Measurements from ENCODE around the gene PRKG1. TPM values are rescaled to one million over a fixed set of nuclear protein-coding genes. Genes with fewer than 3 reads are reported as not detected.

The PRKG1 gene
- total and polyA plus RNA-seq, 2 experiments from 2014 or later = 10.7 to 21.8 TPM

DNA sequence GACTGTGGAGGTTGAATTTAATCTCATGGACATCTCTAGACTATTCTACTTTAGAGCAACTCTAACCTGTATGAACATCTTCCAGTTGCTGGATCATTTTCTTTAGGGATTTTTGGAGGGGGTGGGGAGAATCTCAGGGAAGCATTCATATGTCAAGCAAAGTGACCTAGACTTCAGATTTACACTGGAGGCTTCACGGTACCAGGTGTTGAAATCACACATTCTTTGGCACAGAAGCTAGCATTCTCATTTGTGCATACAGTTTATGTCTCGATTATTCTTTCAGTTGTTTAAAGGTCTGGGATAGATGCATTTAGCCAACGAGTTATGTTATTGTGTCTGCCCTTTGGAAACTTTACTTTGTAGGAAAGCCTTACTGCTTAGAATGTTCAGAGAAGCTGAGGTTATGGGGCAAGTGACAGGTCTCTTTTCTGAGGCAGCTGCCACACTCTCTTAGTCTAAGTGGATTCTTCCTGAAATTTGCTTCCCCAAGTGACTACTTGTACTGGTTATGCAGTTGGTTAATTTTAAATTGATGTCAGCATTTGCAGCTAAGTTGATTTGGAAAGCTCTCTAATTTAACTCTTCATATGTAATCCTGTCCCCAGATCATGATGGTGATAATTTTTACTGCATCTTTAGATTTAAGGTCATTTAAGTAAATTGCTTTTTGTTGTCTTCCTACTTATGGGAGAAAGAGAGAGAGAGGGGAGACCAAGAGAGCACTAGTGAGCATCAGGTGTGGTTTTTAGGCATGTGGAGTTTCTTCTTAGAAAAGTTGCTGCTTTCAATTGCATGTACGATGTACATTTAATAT, 153.8 kb downstream of the PRKG1 start:
- TF ChIP-seq EZH2 (IDR thresholded peaks at IDR 0.05; ENCODE audit: insufficient read depth, poor library complexity, severe bottlenecking) (no peak), EZH2phosphoT487 (IDR thresholded peaks at IDR 0.05; ENCODE audit: insufficient read depth, low read depth) (no peak)
- H3K4me3 ChIP-seq = no peak overlapping the region
- no peaks in the 10 kb centered on the region for H3K36me3 ChIP-seq (ENCODE audit: low read depth)
- no peak for DNase-seq
- H3K27ac ChIP-seq = no peak overlapping the region
- no peaks in the 10 kb centered on the region for H3K27me3 ChIP-seq (replicated peaks; ENCODE audit: insufficient read depth)
- no peaks in the 10 kb centered on the region for H4K20me1 ChIP-seq (ENCODE audit: insufficient read depth)
- no peaks in the 10 kb centered on the region for H3K9me3 ChIP-seq (ENCODE audit: low read depth)
- H3K79me2 ChIP-seq (ENCODE audit: insufficient read depth) = peaks cover 24% of the 10 kb centered on the region; the same call in 1 of the 2 replicates
- no peak overlapping the region for H3K4me2 ChIP-seq (ENCODE audit: unreplicated experiment)
- H2AFZ ChIP-seq = no peak overlapping the region
- 57% methylated on average over 4 of the region's 4 CpGs for WGBS, 2 experiments (ENCODE audit: low coverage in 1 of 2, low lambda C conversion rate in 2 of 2, missing lambda C conversion rate in 2 of 2)
- no peaks in the 10 kb centered on the region for H3K9me2 ChIP-seq (ENCODE audit: insufficient read depth)
- in situ Hi-C loops (cut with MboI) = no loop called here
- peaks cover 32% of the 10 kb centered on the region for H3K4me1 ChIP-seq (ENCODE audit: insufficient read depth)
- H3F3A ChIP-seq (ENCODE audit: insufficient read depth) = peaks cover 18% of the 10 kb centered on the region
- no peak overlapping the region for H3K9ac ChIP-seq

DNA sequence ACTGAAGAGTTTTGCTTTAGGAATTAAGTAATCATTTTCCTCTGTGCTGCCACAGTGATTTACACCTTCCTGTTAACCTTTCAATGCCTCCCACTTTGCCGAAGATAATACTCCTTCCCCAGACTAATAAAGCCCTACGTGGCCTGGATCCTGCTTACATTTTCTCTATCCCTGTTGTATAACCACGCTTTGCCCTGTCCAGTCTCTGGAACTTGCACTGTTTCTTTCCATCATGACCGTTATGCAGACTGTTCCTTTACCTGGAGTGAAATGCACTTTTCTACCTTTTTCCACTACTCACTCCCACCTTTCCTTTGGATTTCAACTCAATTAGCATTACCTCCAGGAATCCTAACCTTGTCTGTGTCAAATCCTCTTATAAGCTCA, 154.4 kb downstream of the PRKG1 start:
- H3K9ac ChIP-seq = no peak overlapping the region
- H3K27ac ChIP-seq = no peak overlapping the region
- H3K4me2 ChIP-seq (ENCODE audit: unreplicated experiment) = no peak overlapping the region
- H3K27me3 ChIP-seq (replicated peaks; ENCODE audit: insufficient read depth) = no peaks in the 10 kb centered on the region
- no peak for DNase-seq
- H2AFZ ChIP-seq = no peak overlapping the region
- no peaks in the 10 kb centered on the region for H4K20me1 ChIP-seq (ENCODE audit: insufficient read depth)
- no peak overlapping the region for H3K4me3 ChIP-seq
- no peak for TF ChIP-seq EZH2 (IDR thresholded peaks at IDR 0.05; ENCODE audit: insufficient read depth, poor library complexity, severe bottlenecking)
- no peak for TF ChIP-seq EZH2phosphoT487 (IDR thresholded peaks at IDR 0.05; ENCODE audit: insufficient read depth, low read depth)
- H3F3A ChIP-seq (ENCODE audit: insufficient read depth) = peaks cover 16% of the 10 kb centered on the region
- no peaks in the 10 kb centered on the region for H3K9me3 ChIP-seq (ENCODE audit: low read depth)
- H3K9me2 ChIP-seq (ENCODE audit: insufficient read depth) = no peaks in the 10 kb centered on the region
- H3K4me1 ChIP-seq (ENCODE audit: insufficient read depth) = peaks cover 26% of the 10 kb centered on the region
- peaks cover 28% of the 10 kb centered on the region; the same call in 1 of the 2 replicates for H3K79me2 ChIP-seq (ENCODE audit: insufficient read depth)
- WGBS, 2 experiments (ENCODE audit: low coverage in 1 of 2, low lambda C conversion rate in 2 of 2, missing lambda C conversion rate in 2 of 2) = 98 to 99% methylated on average over 4 of the region's 4 CpGs
- in situ Hi-C loops (cut with MboI) = no loop called here
- no peaks in the 10 kb centered on the region for H3K36me3 ChIP-seq (ENCODE audit: low read depth)

DNA sequence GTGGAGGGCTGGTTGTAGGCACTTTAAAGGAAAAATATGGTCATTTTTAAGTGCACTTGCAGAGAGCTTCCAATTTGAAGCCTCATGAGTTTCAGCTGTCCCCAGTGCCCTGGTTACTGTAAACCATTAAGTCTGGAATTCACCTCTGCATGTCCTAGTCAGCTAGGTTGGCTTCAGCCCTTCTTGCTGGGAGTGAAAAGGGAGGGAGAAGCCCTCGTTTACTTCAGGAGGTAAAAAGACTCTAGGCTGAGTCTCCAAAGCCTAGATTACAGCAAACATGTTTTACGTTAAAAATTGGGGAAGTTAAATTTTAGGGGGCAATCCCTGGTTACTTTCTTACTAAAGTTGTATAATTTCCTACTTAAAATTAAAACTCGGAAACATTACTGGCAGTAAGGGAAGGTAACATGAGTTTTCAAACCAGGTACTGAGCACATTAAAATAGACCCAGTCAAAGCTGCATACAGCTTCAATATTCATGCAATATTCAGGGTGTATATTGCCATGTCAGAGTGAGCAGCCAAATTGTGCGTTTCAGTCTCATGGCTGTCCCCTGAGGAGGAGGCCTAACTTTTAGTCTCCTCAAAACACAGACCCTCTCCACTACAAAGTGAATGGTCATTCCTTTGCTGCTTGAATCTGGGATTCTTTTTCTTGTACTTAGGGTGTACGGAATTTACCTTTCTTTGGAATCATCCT, 156.7 kb downstream of the PRKG1 start:
- Histone ChIP-seq H3F3A (ENCODE audit: insufficient read depth) (no peaks in the 10 kb centered on the region), H3K36me3 (ENCODE audit: low read depth) (no peaks in the 10 kb centered on the region), H3K4me1 (ENCODE audit: insufficient read depth) (peaks cover 8% of the 10 kb centered on the region; the same call in 1 of the 2 replicates), H3K4me3 (no peak overlapping the region), H3K4me2 (ENCODE audit: unreplicated experiment) (no peak overlapping the region), H2AFZ (no peak overlapping the region), H3K27ac (no peak overlapping the region), H3K9me2 (ENCODE audit: insufficient read depth) (no peaks in the 10 kb centered on the region), H4K20me1 (ENCODE audit: insufficient read depth) (no peaks in the 10 kb centered on the region), H3K79me2 (ENCODE audit: insufficient read depth) (peaks cover 22% of the 10 kb centered on the region; the same call in 1 of the 2 replicates), H3K9me3 (ENCODE audit: low read depth) (no peaks in the 10 kb centered on the region), H3K27me3 (replicated peaks; ENCODE audit: insufficient read depth) (no peaks in the 10 kb centered on the region), H3K9ac (no peak overlapping the region)
- TF ChIP-seq EZH2 (IDR thresholded peaks at IDR 0.05; ENCODE audit: insufficient read depth, poor library complexity, severe bottlenecking) (no peak), EZH2phosphoT487 (IDR thresholded peaks at IDR 0.05; ENCODE audit: insufficient read depth, low read depth) (no peak)
- 79 to 82% methylated on average over 5 of the region's 5 CpGs for WGBS, 2 experiments (ENCODE audit: low coverage in 1 of 2, low lambda C conversion rate in 2 of 2, missing lambda C conversion rate in 2 of 2)
- in situ Hi-C loops (cut with MboI) = no loop called here
- DNase-seq = no peak

DNA sequence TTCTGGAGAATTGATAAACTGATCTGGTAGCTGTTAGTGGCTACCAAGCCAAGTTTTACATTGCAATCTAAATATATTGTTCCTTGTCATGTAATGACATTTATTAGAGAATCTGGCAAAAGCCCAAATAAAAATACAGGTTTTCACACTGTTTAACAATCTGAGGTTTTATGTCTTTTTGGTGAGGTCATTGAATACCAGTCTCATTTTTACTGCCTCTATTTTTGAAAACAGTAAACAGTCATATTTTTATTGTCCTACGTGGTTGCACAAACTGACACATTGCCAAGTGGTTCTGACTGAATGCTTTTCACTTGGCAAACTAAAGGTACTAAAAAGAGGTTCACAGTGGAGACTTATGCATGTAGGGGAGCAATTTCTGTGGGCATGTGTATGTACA, 157.5 kb downstream of the PRKG1 start:
- WGBS, 2 experiments (ENCODE audit: low coverage in 1 of 2, low lambda C conversion rate in 2 of 2, missing lambda C conversion rate in 2 of 2) = 24% methylated on average over 1 of the region's 1 CpG
- Histone ChIP-seq H3K27ac (no peak overlapping the region), H3K9me3 (ENCODE audit: low read depth) (no peaks in the 10 kb centered on the region), H3K36me3 (ENCODE audit: low read depth) (no peaks in the 10 kb centered on the region), H3K9me2 (ENCODE audit: insufficient read depth) (no peaks in the 10 kb centered on the region), H3K4me2 (ENCODE audit: unreplicated experiment) (no peak overlapping the region), H3K9ac (no peak overlapping the region), H3F3A (ENCODE audit: insufficient read depth) (no peaks in the 10 kb centered on the region), H3K4me1 (ENCODE audit: insufficient read depth) (peaks cover 8% of the 10 kb centered on the region; the same call in 1 of the 2 replicates), H3K79me2 (ENCODE audit: insufficient read depth) (peaks cover 15% of the 10 kb centered on the region; the same call in 1 of the 2 replicates), H4K20me1 (ENCODE audit: insufficient read depth) (no peaks in the 10 kb centered on the region), H3K4me3 (no peak overlapping the region), H3K27me3 (replicated peaks; ENCODE audit: insufficient read depth) (no peaks in the 10 kb centered on the region), H2AFZ (no peak overlapping the region)
- TF ChIP-seq EZH2 (IDR thresholded peaks at IDR 0.05; ENCODE audit: insufficient read depth, poor library complexity, severe bottlenecking) (no peak), EZH2phosphoT487 (IDR thresholded peaks at IDR 0.05; ENCODE audit: insufficient read depth, low read depth) (no peak)
- peak; percentile 55 for DNase-seq
- in situ Hi-C loops (cut with MboI) = no loop called here

All from GM23248 (cell line).